Measurements from ENCODE around the gene CEP135.
"Not testable (repeated sequence)": the region's sequence is repeated elsewhere in the genome, so short reads cannot be mapped to it uniquely, and the experiment has no call there.

Gene CEP135, protein sequence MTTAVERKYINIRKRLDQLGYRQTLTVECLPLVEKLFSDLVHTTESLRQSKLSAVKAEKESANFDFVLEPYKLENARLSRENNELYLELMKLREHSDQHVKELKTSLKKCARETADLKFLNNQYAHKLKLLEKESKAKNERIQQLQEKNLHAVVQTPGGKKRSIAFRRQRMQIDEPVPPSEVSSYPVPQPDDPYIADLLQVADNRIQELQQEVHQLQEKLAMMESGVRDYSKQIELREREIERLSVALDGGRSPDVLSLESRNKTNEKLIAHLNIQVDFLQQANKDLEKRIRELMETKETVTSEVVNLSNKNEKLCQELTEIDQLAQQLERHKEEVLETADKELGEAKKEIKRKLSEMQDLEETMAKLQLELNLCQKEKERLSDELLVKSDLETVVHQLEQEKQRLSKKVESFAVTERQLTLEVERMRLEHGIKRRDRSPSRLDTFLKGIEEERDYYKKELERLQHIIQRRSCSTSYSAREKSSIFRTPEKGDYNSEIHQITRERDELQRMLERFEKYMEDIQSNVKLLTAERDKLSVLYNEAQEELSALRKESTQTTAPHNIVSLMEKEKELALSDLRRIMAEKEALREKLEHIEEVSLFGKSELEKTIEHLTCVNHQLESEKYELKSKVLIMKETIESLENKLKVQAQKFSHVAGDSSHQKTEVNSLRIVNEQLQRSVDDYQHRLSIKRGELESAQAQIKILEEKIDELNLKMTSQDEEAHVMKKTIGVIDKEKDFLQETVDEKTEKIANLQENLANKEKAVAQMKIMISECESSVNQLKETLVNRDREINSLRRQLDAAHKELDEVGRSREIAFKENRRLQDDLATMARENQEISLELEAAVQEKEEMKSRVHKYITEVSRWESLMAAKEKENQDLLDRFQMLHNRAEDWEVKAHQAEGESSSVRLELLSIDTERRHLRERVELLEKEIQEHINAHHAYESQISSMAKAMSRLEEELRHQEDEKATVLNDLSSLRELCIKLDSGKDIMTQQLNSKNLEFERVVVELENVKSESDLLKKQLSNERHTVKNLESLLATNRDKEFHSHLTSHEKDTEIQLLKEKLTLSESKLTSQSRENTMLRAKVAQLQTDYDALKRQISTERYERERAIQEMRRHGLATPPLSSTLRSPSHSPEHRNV

GRCh38 chr4:55948726-55949481 is at the start of gene CEP135:
CEP135 (plus strand) TSS chr4:55948945; CDS start chr4:55952131, 3,186 bp downstream.
- peak; percentile 91 for DNase-seq (ENCODE audit: low spot score)

DNA sequence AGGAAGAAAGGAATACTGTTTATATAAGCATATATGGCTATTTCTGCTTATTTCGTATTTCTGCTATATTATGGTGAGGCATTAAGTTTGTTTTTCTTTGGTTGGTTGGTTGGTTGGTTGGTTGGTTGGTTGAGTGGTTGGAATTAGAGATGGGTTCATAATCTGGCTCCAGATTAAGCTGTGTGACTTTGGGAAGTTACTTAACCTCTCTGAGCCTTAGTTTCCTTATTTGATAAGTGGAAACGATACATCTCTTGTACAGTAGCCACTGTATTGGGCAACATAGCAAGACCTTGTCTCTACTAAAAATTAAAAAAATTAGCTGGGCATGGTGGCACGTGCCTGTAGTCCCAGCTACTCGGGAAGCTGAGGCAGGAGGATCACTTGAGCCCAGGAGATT is 46.1 kb upstream of the CEP135 start:
- DNase-seq (ENCODE audit: low spot score): no peak

DNA sequence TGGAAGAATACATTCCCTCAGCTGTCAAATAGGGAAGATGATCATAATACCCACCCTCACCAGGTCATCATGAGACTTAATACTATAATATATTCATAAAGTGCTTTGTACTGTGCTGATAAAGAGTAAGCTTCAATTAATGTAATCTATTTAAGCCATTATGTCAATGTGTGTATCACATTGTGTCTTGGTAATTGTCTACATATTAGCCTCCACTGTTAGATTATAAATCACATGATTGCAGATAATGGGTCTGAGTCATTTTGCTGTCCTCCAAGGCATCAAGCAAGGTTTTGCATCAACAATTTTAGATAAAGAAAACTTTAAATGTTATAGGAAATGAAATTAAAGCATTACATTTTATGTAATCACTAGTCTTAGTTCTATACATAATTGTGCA is 45.2 kb upstream of the CEP135 start:
- no peak for DNase-seq (ENCODE audit: low spot score)

DNA sequence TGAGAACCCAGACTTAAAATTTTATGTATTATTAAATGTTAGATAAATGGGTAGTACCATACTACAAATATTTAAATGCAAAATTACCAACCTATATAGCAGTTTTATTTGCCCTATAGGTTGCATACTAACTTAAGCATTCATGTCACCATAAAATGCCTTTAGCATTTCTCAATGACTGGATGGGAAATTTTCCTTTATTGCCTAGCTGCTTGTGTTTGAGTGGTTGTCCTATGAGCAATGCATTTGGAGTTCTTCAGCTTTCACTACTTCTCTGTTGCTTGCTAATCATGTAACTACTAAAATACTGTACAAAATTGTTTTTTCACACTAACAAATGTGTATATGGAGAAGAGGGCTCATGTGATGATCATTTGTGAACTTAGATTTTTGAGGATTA is 44.2 kb upstream of the CEP135 start:
- no peak for DNase-seq (ENCODE audit: low spot score)

- DNase-seq (ENCODE audit: low spot score): no peak
Observed at GRCh38 chr4:55906323-55906722, 42.4 kb upstream of the CEP135 start.

DNA sequence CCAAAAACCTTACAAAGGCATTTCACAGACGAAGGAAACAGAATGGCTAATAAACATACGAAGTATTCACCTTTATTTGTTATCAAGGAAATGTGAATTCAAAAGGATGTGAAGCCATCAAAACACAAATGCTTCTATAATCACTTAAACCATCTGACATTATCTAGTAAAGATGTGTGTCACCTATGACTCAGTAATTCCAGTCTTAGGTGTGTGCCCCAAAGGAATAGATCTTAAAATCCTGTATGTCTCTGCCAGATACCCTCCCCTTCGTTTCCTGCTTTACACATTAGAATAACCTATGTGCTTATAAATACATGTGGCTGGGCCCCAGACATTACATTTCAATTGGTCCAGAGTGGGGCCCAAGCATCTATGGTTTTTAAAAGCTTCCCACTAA is 41.8 kb upstream of the CEP135 start:
- no peak for DNase-seq (ENCODE audit: low spot score)

DNA sequence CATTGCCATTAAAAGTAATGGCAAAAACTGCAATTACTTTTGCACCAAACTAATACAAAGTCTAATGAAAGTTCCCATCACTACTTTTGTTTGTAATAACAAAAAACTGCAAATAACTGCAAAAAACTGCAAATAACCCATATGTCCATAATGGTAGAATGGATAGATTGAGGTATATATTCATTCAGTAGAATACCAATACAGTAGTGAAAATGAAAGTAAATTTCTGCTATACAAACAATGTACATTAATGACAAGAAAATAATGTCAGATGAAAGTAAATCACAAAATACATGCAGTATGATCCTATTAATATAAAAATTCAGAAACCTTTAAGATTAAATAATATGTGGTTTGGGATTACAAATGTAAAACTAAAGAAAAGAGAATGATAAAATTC is 41.3 kb upstream of the CEP135 start:
- no peak for DNase-seq (ENCODE audit: low spot score)

DNA sequence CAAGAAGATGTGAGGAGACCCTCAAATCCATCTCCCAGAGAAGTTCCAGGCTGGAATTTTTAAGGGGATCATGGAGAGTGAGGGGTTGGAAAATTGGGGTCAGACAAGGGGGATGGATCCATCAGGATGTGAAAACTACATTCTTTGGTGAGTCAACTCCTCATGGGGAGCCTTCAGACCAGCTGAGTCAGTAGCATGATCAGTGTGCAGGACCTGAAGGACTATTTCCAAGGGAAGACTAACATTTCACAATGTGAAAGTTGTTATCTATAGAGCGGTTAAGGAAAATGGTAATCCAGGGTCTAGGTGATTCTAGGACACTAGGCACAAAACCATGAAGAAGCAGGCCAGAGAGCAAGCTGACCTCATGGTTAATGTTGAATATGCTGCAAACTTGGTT is 38.6 kb upstream of the CEP135 start:
- DNase-seq (ENCODE audit: low spot score): no peak

GRCh38 chr4:55912249-55912648 is 36.5 kb upstream of the CEP135 start:
- no peak for DNase-seq (ENCODE audit: low spot score)

DNA sequence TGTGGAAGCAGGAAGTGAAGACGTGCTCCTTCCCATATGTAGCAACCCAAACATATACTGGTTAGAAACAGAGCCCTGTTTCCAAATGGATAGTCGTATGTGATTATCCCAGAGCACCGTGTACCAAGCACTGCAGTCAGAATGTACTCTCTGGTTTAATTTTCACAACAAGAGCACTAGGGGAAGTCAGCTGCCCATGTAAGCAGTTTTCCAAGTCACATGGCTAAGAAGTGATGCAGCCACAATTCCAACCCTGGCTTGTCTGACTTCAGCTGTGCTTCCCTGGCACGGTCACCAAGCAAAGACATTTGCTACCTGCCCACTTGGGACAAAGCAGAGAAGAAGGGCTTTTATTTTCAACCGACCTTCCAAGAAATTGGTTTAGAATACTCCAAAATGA is 28.2 kb upstream of the CEP135 start:
- DNase-seq (ENCODE audit: low spot score): no peak

DNA sequence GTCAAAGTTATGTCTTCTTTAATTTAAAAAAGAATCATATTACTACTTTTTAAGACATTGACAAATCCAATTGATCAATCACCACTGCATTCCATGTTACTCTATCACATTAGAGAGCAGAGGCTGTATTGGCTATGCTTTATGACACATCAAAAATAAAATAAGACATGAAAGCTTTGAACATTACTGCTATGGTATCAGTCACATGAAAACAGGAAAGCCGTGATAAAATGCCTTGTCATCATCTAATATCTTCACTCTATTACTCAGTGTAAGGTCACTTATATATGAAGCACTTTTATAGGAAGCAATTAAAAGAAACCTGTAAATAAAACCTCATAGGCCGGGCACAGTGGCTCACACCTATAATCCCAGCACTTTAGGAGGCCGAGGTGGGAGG is 27.7 kb upstream of the CEP135 start:
- no peak for DNase-seq (ENCODE audit: low spot score)

DNA sequence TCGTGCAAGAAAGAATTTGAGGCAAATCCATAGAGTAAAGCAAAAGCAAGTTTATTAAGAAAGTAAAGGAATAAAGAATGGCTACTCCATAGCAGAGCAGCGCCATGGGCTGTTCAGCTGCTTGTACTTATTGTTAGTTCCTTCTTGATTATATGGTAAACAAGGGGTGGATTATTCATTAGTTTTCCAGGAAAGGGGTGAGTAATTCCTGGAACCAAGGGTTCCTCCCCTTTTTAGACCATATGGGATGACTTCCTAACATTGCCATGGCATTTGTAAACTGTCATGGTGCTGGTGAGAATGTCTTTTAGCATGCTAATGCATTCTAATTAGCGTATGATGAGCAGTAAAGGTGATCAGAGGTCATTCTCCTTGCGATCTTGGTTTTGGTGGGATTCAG is 23.5 kb upstream of the CEP135 start:
- no peak for DNase-seq (ENCODE audit: low spot score)

DNA sequence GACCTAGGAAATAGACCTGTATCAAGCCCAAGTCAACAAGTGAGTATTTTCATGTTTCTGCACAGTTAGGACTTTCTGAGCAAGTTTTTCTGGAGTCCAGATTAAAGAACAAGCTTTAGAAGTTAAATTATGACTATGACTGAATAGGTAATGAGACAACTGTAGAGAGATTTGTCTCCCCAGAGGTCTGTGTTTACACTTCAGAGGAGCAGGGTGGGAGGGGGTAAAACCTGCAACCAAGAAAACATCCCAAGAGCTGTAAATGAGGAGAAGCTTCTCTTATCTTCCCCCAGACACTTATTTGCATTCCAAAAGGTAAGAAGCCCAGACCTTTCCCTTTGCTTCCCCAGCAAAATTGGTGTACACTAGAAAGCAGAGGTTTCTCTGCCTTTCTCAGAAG is 22.1 kb upstream of the CEP135 start:
- no peak for DNase-seq (ENCODE audit: low spot score)

GRCh38 chr4:55927803-55928437 is 20.8 kb upstream of the CEP135 start:
- no peak for DNase-seq (ENCODE audit: low spot score)

- no peak for DNase-seq (ENCODE audit: low spot score)
Observed at GRCh38 chr4:55928846-55929245, 19.9 kb upstream of the CEP135 start.

GRCh38 chr4:55931043-55931442 is 17.7 kb upstream of the CEP135 start:
- no peak for DNase-seq (ENCODE audit: low spot score)

GRCh38 chr4:55931833-55932232 is 16.9 kb upstream of the CEP135 start:
- DNase-seq (ENCODE audit: low spot score): no peak

DNA sequence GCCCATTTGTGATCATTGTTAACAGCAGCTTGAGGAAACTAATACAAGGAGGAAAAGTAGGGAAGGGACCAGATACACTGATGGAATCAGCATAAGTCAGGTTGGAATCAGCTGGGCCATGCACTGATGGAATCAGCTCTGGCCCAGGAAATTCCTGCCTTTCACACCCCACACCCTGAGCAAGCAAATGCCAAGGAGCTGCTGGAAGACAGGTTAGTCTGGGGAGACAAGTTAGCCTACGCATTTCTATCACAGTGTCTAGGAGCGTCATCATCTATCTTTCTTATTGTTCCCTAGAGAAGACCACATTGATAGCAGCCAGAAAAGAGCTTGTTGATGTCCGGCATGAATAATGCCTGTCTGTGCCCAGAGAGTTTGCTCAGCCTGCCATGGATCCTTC is 16.2 kb upstream of the CEP135 start:
- no peak for DNase-seq (ENCODE audit: low spot score)

DNA sequence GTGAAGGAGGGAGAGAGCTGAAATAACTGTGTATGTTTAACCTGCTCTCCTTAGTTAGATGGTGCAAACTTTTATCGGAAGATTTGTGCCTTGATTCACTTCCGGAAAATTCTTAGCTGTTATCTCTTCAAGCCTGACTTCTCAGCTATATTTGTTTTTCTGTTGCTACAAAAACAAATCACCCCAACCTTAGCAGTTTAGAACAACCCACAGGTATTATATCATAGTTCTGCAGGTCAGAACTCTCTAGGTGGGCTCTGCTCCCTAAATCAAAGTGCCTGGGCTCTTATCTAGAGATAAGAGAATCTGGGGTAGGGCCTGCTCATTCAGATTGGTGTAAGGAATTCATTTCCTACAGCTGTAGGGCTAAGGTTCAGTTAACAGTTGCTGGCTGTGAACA is 15.1 kb upstream of the CEP135 start:
- DNase-seq (ENCODE audit: low spot score): no peak

- not testable (repeated sequence) for DNase-seq (ENCODE audit: low spot score)
Observed at GRCh38 chr4:55935907-55936306, 12.8 kb upstream of the CEP135 start.

- DNase-seq (ENCODE audit: low spot score): no peak
Observed at GRCh38 chr4:55938481-55938880, 10.3 kb upstream of the CEP135 start.

Measured in putamen (tissue), 1 donor.